BLaER1 treated with 17β-estradiol and CSF1 and Interleukin-3, amounts not matched to agents 10 nM and 100 nM (cell line): ENCODE results near the gene URI1.
A peak's percentile ranks its signal among the peaks of the same experiment; 100 is the strongest.

Experiments used
- H3K27ac ChIP-seq, 11 experiments: shearing (Covaris generic); formaldehyde crosslinking; 2 replicates each; pipeline ENCODE4 v1.8.1; 2022
- H3K27me3 ChIP-seq, 11 experiments: shearing (Covaris generic); formaldehyde crosslinking; 2 replicates each; pipeline ENCODE4 v1.8.1; 2022
- H3K36me3 ChIP-seq, 11 experiments: shearing (Covaris generic); formaldehyde crosslinking; 2 replicates each; pipeline ENCODE4 v1.8.1; 2022
- H3K4me1 ChIP-seq, 10 experiments: shearing (Covaris generic); formaldehyde crosslinking; 2 replicates each; pipeline ENCODE4 v1.8.1; 2022
- H3K4me2 ChIP-seq, 11 experiments: shearing (Covaris generic); formaldehyde crosslinking; 2 replicates each; pipeline ENCODE4 v1.8.1; 2022
- H3K4me3 ChIP-seq, 10 experiments: shearing (Covaris generic); formaldehyde crosslinking; 2 replicates each; pipeline ENCODE4 v1.8.1; 2022
- H3K9ac ChIP-seq, 11 experiments: shearing (Covaris generic); formaldehyde crosslinking; 2 replicates each; pipeline ENCODE4 v1.8.1; 2022
- H3K9me3 ChIP-seq, 11 experiments: shearing (Covaris generic); formaldehyde crosslinking; replicated peaks in 1 of 11; 2 replicates each; pipeline ENCODE4 v1.8.1; 2022
- H4K20me1 ChIP-seq, 11 experiments: shearing (Covaris generic); formaldehyde crosslinking; 2 replicates each; pipeline ENCODE4 v1.8.1; 2022
- Cebpa-rat ChIP-seq, 11 experiments: shearing (Covaris generic); IDR thresholded peaks; 2 replicates each; pipeline ENCODE4 v1.8.1; 2022

The URI1 gene

DNA sequence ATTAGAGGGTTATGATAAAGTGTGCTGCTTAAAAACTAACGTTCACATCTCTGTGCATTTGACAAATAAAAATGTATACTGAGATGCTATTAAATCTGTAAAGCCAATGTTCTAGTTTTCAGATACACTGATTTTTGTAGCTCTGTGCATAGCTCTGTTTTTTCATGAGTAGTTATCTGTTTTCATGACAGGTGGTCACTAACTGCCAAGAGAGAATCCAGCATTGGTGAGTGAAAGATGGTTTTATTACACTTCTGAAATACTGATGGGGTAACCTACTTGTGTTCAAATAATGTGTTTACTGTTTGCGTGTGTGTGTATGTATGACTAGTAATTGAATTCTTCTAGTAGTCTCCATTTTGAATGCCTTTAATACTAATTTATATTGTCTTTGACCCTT, 29.0 kb downstream of the URI1 start:
- peaks cover 0 to 13% (median 6%) of the 10 kb centered on the region in 11 experiments; a peak in 7 of 22 replicates for H3K36me3 ChIP-seq
- TF ChIP-seq Cebpa-rat (IDR thresholded peaks at IDR 0.05), result no peak
- peaks cover 12 to 24% (median 20%) of the 10 kb centered on the region in 10 experiments; a peak in 19 of 20 replicates for H3K4me1 ChIP-seq
- no peaks in the 10 kb centered on the region for H3K27me3 ChIP-seq
- H3K4me3 ChIP-seq, result no peak overlapping the region
- H3K9ac ChIP-seq, result no peak overlapping the region
- peaks cover 40 to 100% (median 99%) of the 10 kb centered on the region in 11 experiments; a peak in 21 of 22 replicates for H4K20me1 ChIP-seq
- no peak overlapping the region for H3K4me2 ChIP-seq
- no peak overlapping the region for H3K27ac ChIP-seq
- peaks cover 0 to 7% (median 0%) of the 10 kb centered on the region in 11 experiments; a peak in 5 of 22 replicates for H3K9me3 ChIP-seq

DNA sequence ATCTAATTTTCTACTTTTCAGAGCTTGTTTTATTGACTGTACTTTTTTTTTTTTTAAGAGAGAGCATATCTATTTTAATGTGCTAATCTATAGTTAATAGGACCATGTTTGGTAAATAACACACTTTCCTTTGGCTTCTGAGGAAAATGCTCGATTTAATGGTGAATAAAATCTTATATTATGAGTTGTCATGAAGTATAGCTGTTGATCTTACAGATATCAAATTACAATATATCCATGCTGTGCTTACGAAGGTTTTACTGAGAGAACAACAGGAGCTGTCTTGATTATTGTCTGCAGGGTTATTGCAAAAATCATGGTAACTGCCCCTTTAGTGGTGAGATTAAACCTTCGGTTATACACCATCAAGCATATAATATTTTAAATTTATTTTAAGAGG, 29.6 kb downstream of the URI1 start:
- H3K4me2 ChIP-seq, result no peak overlapping the region
- no peak overlapping the region for H3K9ac ChIP-seq
- H3K4me3 ChIP-seq, result no peak overlapping the region
- peaks cover 39 to 100% (median 99%) of the 10 kb centered on the region in 11 experiments; a peak in 21 of 22 replicates for H4K20me1 ChIP-seq
- H3K27me3 ChIP-seq, result no peaks in the 10 kb centered on the region
- H3K36me3 ChIP-seq, result peaks cover 0 to 17% (median 6%) of the 10 kb centered on the region in 11 experiments; a peak in 8 of 22 replicates
- H3K27ac ChIP-seq, result no peak overlapping the region
- H3K9me3 ChIP-seq, result peaks cover 0 to 7% (median 0%) of the 10 kb centered on the region in 11 experiments; a peak in 5 of 22 replicates
- H3K4me1 ChIP-seq, result peaks cover 9 to 18% (median 13%) of the 10 kb centered on the region in 10 experiments; a peak in 17 of 20 replicates
- TF ChIP-seq Cebpa-rat (IDR thresholded peaks at IDR 0.05), result no peak

DNA sequence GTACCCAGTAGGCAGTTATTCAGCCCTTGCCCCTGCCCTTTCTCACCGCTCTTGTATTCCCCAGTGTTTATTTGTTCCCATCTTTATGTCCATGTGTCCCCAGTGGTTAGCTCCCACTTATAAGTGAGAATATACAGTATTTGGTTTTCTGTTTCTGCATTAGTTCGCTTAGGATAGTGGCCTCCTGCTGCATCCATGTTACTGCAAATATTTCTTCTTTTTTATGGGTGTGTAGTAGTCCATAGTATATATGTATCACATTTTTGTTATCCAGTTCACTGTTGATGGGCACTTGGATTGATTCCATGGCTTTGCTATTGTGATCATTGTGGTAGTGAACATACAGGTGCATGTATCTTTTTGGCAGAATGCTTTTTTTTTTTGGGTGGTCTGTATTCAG, 32.7 kb downstream of the URI1 start:
- Histone ChIP-seq H3K27me3 (no peaks in the 10 kb centered on the region), H3K9me3 (peaks cover 0 to 7% (median 0%) of the 10 kb centered on the region in 11 experiments; a peak in 7 of 22 replicates), H3K4me2 (no peak overlapping the region), H3K9ac (no peak overlapping the region), H3K4me1 (peaks cover 0 to 6% (median 0%) of the 10 kb centered on the region in 10 experiments; a peak in 1 of 20 replicates), H3K4me3 (no peak overlapping the region), H4K20me1 (peaks cover 19 to 100% (median 85%) of the 10 kb centered on the region in 11 experiments; a peak in 21 of 22 replicates), H3K27ac (no peak overlapping the region), H3K36me3 (peaks cover 0 to 25% (median 6%) of the 10 kb centered on the region in 11 experiments; a peak in 8 of 22 replicates)
- no peak for TF ChIP-seq Cebpa-rat (IDR thresholded peaks at IDR 0.05)

DNA sequence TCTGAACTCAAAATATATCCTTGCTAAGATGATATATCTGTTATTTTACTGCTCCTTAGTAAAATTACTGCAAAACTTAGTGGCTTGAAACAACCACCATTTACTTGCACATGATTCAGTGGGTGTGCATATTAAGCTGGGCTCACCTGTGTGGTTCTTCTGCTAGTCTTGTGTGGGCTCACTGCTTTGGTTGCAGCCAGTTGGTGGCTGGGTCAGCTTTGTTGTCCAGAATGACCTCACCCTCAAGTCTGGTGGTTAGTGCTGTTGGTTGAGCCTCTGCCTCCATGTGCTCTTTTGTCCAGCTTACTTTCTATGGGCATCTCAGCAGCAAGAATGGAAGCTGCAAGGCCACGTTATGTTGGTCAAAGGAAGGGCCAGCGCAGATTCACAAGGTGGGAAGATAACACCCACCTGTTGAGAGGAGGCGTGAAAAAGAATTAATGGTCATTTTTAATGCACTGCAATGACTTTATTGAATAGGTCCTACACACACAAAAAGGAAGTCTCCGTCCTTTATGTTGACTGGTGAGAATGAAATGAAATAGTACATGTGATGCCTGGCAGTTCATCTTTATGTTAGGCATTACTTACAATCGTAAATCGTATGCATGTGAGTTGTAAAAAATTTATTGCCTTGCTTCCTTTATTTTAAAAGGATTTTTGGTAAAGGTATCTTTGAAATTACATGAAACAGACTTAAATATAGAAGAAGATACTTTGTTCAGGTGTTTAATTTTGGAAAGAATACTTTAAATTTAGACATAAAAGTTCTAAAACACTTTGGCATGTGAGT, 34.3 kb downstream of the URI1 start:
- no peak overlapping the region for H3K4me2 ChIP-seq
- peaks cover 0 to 7% (median 0%) of the 10 kb centered on the region in 11 experiments; a peak in 7 of 22 replicates for H3K9me3 ChIP-seq
- no peak overlapping the region for H3K27ac ChIP-seq
- peaks cover 13 to 99% (median 73%) of the 10 kb centered on the region in 11 experiments; a peak in 21 of 22 replicates for H4K20me1 ChIP-seq
- no peak overlapping the region for H3K4me3 ChIP-seq
- peaks cover 0 to 34% (median 6%) of the 10 kb centered on the region in 11 experiments; a peak in 9 of 22 replicates for H3K36me3 ChIP-seq
- no peak overlapping the region for H3K9ac ChIP-seq
- H3K4me1 ChIP-seq, result peaks cover 0 to 8% (median 0%) of the 10 kb centered on the region in 10 experiments; a peak in 2 of 20 replicates
- no peaks in the 10 kb centered on the region for H3K27me3 ChIP-seq
- TF ChIP-seq Cebpa-rat (IDR thresholded peaks at IDR 0.05), result no peak

DNA sequence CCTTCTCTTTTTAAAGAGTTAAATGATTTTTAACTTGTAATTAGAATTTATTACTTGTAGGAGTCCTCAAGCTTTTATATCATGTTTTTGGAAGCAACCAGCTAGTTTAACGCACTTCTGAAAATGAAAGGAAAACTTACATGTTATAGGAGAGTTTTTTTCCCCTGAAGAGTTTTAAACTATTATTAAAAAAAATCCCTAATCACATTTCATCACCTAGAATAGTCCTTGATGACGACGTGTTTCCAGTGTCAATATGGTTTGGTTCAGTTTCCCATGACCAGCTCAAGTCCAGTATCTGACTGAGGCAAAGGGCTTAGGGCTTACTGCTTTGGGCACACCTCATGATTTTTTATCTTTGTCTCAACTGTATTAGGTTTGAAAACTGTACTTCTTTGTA, 36.0 kb downstream of the URI1 start:
- H4K20me1 ChIP-seq, result peaks cover 13 to 99% (median 74%) of the 10 kb centered on the region in 11 experiments; a peak in 21 of 22 replicates
- H3K27ac ChIP-seq, result no peak overlapping the region
- no peak overlapping the region; a peak in 1 of 22 replicates for H3K9ac ChIP-seq
- peaks cover 0 to 10% (median 0%) of the 10 kb centered on the region in 10 experiments; a peak in 2 of 20 replicates for H3K4me1 ChIP-seq
- H3K9me3 ChIP-seq, result peaks cover 0 to 7% (median 0%) of the 10 kb centered on the region in 11 experiments; a peak in 7 of 22 replicates
- TF ChIP-seq Cebpa-rat (IDR thresholded peaks at IDR 0.05), result no peak
- H3K27me3 ChIP-seq, result no peaks in the 10 kb centered on the region
- H3K4me2 ChIP-seq, result peak overlapping the region in 1 of 11 experiments; percentile 51; a peak in 2 of 22 replicates
- no peak overlapping the region for H3K4me3 ChIP-seq
- H3K36me3 ChIP-seq, result peaks cover 0 to 34% (median 6%) of the 10 kb centered on the region in 11 experiments; a peak in 10 of 22 replicates

DNA sequence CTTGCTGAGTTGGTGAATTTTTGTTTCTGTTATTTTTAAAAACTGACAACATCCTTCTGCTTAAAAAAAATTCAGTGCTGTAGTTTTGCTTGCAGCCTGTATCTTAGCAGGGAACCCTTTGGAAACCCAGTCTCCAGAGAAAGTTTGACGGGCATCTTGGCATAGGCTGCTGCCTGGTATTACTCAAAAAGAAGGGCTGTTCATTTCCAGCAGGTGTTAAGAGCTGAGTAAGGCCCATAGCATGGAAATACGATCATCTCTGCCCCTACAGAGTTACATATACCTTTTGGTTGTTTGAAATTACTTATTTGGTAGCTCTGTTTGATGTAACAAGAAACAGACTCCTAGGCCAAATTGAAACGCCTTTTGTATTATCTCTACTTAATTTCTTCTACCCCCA, 41.5 kb downstream of the URI1 start:
- TF ChIP-seq Cebpa-rat (IDR thresholded peaks at IDR 0.05), result no peak
- H3K9ac ChIP-seq, result no peak overlapping the region

DNA sequence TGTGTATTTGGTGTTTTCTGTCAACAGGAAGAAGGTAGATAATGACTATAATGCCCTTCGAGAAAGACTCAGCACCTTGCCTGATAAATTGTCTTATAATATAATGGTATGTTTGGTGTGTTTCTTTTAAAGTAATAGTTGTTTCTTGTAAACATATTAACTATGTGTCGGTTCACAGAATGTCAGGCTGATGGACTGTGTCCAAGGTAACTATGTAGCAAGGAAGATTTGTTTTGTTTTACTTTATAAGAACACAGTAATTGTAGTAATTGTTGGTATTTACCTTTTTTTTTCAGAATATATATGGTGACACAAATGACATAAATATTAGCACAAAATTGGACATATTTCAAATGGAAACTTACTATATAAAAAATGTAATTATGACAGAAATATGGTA, 43.2 kb downstream of the URI1 start:
- H4K20me1 ChIP-seq, result peaks cover 0 to 55% (median 34%) of the 10 kb centered on the region in 11 experiments; a peak in 13 of 22 replicates

More for the DNA sequence above, 41.5 kb downstream of the URI1 start:
- Histone ChIP-seq H3K4me3 (no peak overlapping the region), H3K9me3 (peaks cover 4 to 38% (median 25%) of the 10 kb centered on the region in 11 experiments; a peak in 21 of 22 replicates), H3K36me3 (peaks cover 32 to 64% (median 45%) of the 10 kb centered on the region in 11 experiments), H3K4me2 (no peak overlapping the region), H3K27me3 (no peaks in the 10 kb centered on the region), H4K20me1 (peaks cover 0 to 71% (median 39%) of the 10 kb centered on the region in 11 experiments; a peak in 13 of 22 replicates), H3K27ac (no peak overlapping the region), H3K4me1 (peaks cover 0 to 6% (median 0%) of the 10 kb centered on the region in 10 experiments; a peak in 2 of 20 replicates)

DNA sequence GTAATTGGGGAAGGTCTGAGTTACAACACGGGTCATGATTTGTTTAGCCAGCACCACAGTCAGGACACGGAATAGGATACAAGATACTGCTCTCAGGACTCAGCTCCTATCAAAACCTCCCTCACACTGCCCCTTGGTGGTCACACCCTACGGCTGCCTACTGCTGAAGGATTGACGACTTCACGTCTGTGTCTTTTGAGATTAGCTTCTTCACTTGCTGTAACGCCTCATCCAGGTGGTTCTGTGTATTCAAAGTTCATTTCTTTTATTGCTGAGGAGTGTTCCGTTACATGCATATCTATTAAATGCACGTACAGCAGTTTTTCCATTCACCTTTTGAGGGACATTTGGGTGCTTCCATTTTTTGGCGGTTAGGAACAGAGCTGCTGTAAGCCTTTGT, 46.3 kb downstream of the URI1 start:
- no peaks in the 10 kb centered on the region for H3K4me1 ChIP-seq
- H3K27me3 ChIP-seq, result no peaks in the 10 kb centered on the region
- no peak overlapping the region for H3K9ac ChIP-seq
- H3K4me2 ChIP-seq, result no peak overlapping the region
- TF ChIP-seq Cebpa-rat (IDR thresholded peaks at IDR 0.05), result no peak
- peaks cover 0 to 28% (median 7%) of the 10 kb centered on the region in 11 experiments; a peak in 12 of 22 replicates for H4K20me1 ChIP-seq
- no peak overlapping the region for H3K4me3 ChIP-seq
- no peak overlapping the region for H3K27ac ChIP-seq
- H3K9me3 ChIP-seq, result peaks cover 51 to 86% (median 73%) of the 10 kb centered on the region in 11 experiments
- peaks cover 80 to 100% (median 92%) of the 10 kb centered on the region in 11 experiments for H3K36me3 ChIP-seq

More for the DNA sequence above, 43.2 kb downstream of the URI1 start:
- no peak overlapping the region for H3K27ac ChIP-seq
- no peak overlapping the region for H3K4me2 ChIP-seq
- no peak for TF ChIP-seq Cebpa-rat (IDR thresholded peaks at IDR 0.05)
- H3K9me3 ChIP-seq, result peaks cover 19 to 54% (median 41%) of the 10 kb centered on the region in 11 experiments; a peak in 21 of 22 replicates
- H3K4me3 ChIP-seq, result no peak overlapping the region
- peaks cover 0 to 6% (median 0%) of the 10 kb centered on the region in 10 experiments; a peak in 2 of 20 replicates for H3K4me1 ChIP-seq
- H3K27me3 ChIP-seq, result no peaks in the 10 kb centered on the region
- peaks cover 49 to 77% (median 61%) of the 10 kb centered on the region in 11 experiments for H3K36me3 ChIP-seq
- H3K9ac ChIP-seq, result no peak overlapping the region
